GM13976 (cell line): ENCODE measurements around the gene MAIP1.
A peak's percentile ranks its signal among the peaks of the same experiment; 100 is the strongest.

ENCODE experiments used
- DNase-seq: peaks from one replicate; pipeline ENCODE4 v3.0.0; 2012; ENCODE audit warnings: low spot score
- in situ Hi-C: fragments of 300-500 bp; cut with MboI; formaldehyde crosslinking; loops from one replicate; pipeline ENCODE4 v1.12.0; 2022; ENCODE audit warnings: low sequenced_read_pairs, mixed read lengths, inconsistent platforms; ENCODE audit not compliant: unreplicated experiment
- TF ChIP-seq, protein P1 (sequence below): IDR thresholded peaks from 2 replicates; pipeline ENCODE4 v1.5.1; 2012; ENCODE audit warnings: borderline replicate concordance, mild to moderate bottlenecking; ENCODE audit not compliant: insufficient read depth; ENCODE audit errors: extremely low read depth, missing control alignments, control extremely low read depth

The MAIP1 gene

GRCh38 chr2:199984159-199984558 lies 28.8 kb downstream of the MAIP1 start:
- TF ChIP-seq, protein P1, sequence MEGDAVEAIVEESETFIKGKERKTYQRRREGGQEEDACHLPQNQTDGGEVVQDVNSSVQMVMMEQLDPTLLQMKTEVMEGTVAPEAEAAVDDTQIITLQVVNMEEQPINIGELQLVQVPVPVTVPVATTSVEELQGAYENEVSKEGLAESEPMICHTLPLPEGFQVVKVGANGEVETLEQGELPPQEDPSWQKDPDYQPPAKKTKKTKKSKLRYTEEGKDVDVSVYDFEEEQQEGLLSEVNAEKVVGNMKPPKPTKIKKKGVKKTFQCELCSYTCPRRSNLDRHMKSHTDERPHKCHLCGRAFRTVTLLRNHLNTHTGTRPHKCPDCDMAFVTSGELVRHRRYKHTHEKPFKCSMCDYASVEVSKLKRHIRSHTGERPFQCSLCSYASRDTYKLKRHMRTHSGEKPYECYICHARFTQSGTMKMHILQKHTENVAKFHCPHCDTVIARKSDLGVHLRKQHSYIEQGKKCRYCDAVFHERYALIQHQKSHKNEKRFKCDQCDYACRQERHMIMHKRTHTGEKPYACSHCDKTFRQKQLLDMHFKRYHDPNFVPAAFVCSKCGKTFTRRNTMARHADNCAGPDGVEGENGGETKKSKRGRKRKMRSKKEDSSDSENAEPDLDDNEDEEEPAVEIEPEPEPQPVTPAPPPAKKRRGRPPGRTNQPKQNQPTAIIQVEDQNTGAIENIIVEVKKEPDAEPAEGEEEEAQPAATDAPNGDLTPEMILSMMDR, result no peak
- in situ Hi-C loops, result loop anchor here (10.0 kb wide), 1 partner anchor 721 kb away; no protein-coding TSS in a partner anchor
- no peak for DNase-seq

GRCh38 chr2:199984755-199985154 lies 29.4 kb downstream of the MAIP1 start:
- DNase-seq, result no peak
- TF ChIP-seq, protein P1, result no peak
- in situ Hi-C loops, result loop anchor here (5.0 to 10.0 kb wide), 2 partner anchors 488 to 720 kb away; no protein-coding TSS in a partner anchor

- in situ Hi-C loops, result loop anchor here (5.0 to 10.0 kb wide), 2 partner anchors 487 to 719 kb away; no protein-coding TSS in a partner anchor
- DNase-seq, result no peak
- TF ChIP-seq, protein P1, result peak; percentile 38
Measured at GRCh38 chr2:199985625-199986207, 30.3 kb downstream of the MAIP1 start.

- TF ChIP-seq, protein P1, result no peak
Measured at GRCh38 chr2:199987586-199987985, 32.2 kb downstream of the MAIP1 start.

GRCh38 chr2:199988151-199988550 lies 32.8 kb downstream of the MAIP1 start:
- TF ChIP-seq, protein P1, result no peak
- DNase-seq, result no peak
- in situ Hi-C loops, result loop anchor here (5.0 to 10.0 kb wide), 2 partner anchors 484 to 717 kb away; no protein-coding TSS in a partner anchor

More at GRCh38 chr2:199987586-199987985, 32.2 kb downstream of the MAIP1 start:
- in situ Hi-C loops, result loop anchor here (5.0 to 10.0 kb wide), 2 partner anchors 485 to 717 kb away; no protein-coding TSS in a partner anchor
- DNase-seq, result no peak

GRCh38 chr2:199989822-199990221 lies 34.4 kb downstream of the MAIP1 start:
- DNase-seq, result no peak
- in situ Hi-C loops, result loop anchor here (5.0 to 10.0 kb wide), 2 partner anchors 482 to 715 kb away; no protein-coding TSS in a partner anchor

More at GRCh38 chr2:199989822-199990221, 34.4 kb downstream of the MAIP1 start:
- TF ChIP-seq, protein P1, result no peak
